Measurements from ENCODE around the gene EDEM1. TPM values are rescaled to one million over a fixed set of nuclear protein-coding genes. Genes with fewer than 3 reads are reported as not detected.

Gene EDEM1
- total RNA-seq, 1 experiment from 2014 or later = 22.4 TPM

DNA sequence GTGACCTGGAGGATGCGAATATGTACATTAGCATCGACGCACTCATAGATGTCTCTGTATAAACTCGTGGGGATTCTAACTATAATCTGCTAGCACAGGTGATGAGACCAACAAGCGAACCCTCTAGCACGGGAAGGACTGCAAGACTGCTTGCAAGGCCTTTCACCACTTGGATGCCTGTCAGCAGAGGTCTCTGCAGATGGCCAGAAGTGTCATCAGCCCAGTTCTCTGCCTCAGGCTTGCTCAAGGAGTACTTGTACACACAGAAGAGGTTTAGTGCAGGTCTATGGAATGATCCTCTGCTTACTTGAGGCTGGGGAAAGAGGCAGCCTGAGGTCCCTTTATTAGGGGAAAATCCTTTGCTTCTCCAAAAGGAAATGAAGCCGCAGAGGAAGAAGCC lies 48.1 kb downstream of the EDEM1 start:
- POLR2A ChIA-PET = no interaction called here
- no peak for TF ChIP-seq AFF4 (CRISPR knock-in tag; IDR thresholded peaks at IDR 0.05; ENCODE audit: borderline replicate concordance)
- no peak for TF ChIP-seq GRHL2 (CRISPR knock-in tag; IDR thresholded peaks at IDR 0.05; ENCODE audit: insufficient replicate concordance, severe bottlenecking)
- no peak for TF ChIP-seq CREM (CRISPR knock-in tag; IDR thresholded peaks at IDR 0.05)
- TF ChIP-seq ZNF423 (CRISPR knock-in tag; IDR thresholded peaks at IDR 0.05) = no peak
- no peak for TF ChIP-seq GTF2I (CRISPR knock-in tag; conservative IDR thresholded peaks at IDR 0.05)
- no peak for TF ChIP-seq NFYB (CRISPR knock-in tag; conservative IDR thresholded peaks at IDR 0.05; ENCODE audit: low read depth)
- TF ChIP-seq, protein P1, sequence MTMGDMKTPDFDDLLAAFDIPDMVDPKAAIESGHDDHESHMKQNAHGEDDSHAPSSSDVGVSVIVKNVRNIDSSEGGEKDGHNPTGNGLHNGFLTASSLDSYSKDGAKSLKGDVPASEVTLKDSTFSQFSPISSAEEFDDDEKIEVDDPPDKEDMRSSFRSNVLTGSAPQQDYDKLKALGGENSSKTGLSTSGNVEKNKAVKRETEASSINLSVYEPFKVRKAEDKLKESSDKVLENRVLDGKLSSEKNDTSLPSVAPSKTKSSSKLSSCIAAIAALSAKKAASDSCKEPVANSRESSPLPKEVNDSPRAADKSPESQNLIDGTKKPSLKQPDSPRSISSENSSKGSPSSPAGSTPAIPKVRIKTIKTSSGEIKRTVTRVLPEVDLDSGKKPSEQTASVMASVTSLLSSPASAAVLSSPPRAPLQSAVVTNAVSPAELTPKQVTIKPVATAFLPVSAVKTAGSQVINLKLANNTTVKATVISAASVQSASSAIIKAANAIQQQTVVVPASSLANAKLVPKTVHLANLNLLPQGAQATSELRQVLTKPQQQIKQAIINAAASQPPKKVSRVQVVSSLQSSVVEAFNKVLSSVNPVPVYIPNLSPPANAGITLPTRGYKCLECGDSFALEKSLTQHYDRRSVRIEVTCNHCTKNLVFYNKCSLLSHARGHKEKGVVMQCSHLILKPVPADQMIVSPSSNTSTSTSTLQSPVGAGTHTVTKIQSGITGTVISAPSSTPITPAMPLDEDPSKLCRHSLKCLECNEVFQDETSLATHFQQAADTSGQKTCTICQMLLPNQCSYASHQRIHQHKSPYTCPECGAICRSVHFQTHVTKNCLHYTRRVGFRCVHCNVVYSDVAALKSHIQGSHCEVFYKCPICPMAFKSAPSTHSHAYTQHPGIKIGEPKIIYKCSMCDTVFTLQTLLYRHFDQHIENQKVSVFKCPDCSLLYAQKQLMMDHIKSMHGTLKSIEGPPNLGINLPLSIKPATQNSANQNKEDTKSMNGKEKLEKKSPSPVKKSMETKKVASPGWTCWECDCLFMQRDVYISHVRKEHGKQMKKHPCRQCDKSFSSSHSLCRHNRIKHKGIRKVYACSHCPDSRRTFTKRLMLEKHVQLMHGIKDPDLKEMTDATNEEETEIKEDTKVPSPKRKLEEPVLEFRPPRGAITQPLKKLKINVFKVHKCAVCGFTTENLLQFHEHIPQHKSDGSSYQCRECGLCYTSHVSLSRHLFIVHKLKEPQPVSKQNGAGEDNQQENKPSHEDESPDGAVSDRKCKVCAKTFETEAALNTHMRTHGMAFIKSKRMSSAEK (CRISPR knock-in tag; IDR thresholded peaks at IDR 0.05; ENCODE audit: borderline replicate concordance) = no peak
- no peak for TF ChIP-seq FOXJ3 (CRISPR knock-in tag; IDR thresholded peaks at IDR 0.05; ENCODE audit: borderline replicate concordance)
- TF ChIP-seq RORB (CRISPR knock-in tag; IDR thresholded peaks at IDR 0.05) = no peak
- TF ChIP-seq USF2 (CRISPR knock-in tag; IDR thresholded peaks at IDR 0.05) = no peak
- peaks cover 9% of the 10 kb centered on the region for H3K4me1 Mint-ChIP-seq
- H3K27ac Mint-ChIP-seq = no peak overlapping the region
- ATAC-seq (no peak), DNase-seq (ENCODE audit: low spot score) (no peak)
- H3K9me3 Mint-ChIP-seq = peaks cover 12% of the 10 kb centered on the region
- H3K4me3 Mint-ChIP-seq = no peak overlapping the region
- H3K27me3 Mint-ChIP-seq (ENCODE audit: low read depth) = peaks cover 6% of the 10 kb centered on the region
- CTCF ChIA-PET = no interaction called here
- H3K36me3 Mint-ChIP-seq = no peaks in the 10 kb centered on the region

DNA sequence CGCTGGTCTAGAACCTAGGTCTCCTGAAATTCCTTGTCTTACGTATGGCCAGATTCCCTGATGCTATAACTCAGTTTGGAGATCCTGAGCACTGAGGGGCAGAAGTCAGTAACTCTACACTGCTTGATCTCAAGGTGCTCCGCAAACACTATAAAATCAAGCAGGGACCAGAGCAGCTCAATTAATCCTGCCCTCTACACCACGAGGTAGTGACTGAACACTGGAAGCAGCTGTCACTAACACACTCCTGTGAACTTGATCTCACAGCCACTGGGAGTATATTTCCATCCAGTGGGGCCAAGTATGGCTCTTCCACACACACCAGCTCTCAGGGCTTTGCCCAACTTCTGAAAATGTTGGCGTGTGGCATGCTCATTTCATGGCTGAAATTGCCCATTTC lies 51.0 kb downstream of the EDEM1 start:
- H3K4me1 Mint-ChIP-seq = no peaks in the 10 kb centered on the region
- peaks cover 34% of the 10 kb centered on the region for H3K9me3 Mint-ChIP-seq
- CTCF ChIA-PET = no interaction called here
- POLR2A ChIA-PET = no interaction called here
- H3K27ac Mint-ChIP-seq = no peak overlapping the region
- H3K4me3 Mint-ChIP-seq = no peak overlapping the region
- H3K36me3 Mint-ChIP-seq = peaks cover 11% of the 10 kb centered on the region
- H3K27me3 Mint-ChIP-seq (ENCODE audit: low read depth) = peaks cover 8% of the 10 kb centered on the region
- TF ChIP-seq KAT7 (CRISPR knock-in tag; IDR thresholded peaks at IDR 0.05; ENCODE audit: borderline replicate concordance) (no peak), ZNF671 (CRISPR knock-in tag; IDR thresholded peaks at IDR 0.05) (no peak), ATF3 (CRISPR knock-in tag; conservative IDR thresholded peaks at IDR 0.05) (no peak), E2F4 (CRISPR knock-in tag; IDR thresholded peaks at IDR 0.05; ENCODE audit: borderline replicate concordance, low read depth) (no peak)
- DNase-seq (ENCODE audit: low spot score) (no peak), ATAC-seq (no peak)

All from WTC11 (cell line).